H9 (cell line): ENCODE data around the gene MALRD1. TPM values are rescaled to one million over a fixed set of nuclear protein-coding genes. Genes with fewer than 3 reads are reported as not detected.

Source experiments
- DNase-seq: peaks from one replicate; pipeline ENCODE4 v3.0.0-alpha.2; 2017
- H2AFZ ChIP-seq: one replicate; pipeline ENCODE4 v1.6.1; 2013; ENCODE audit warnings: mild to moderate bottlenecking, low read length, control low read depth, moderate library complexity
- H2AK5ac ChIP-seq: 2 replicates; pipeline ENCODE4 v1.6.1; 2013; ENCODE audit warnings: low read length, control low read depth, mixed read lengths; ENCODE audit not compliant: insufficient read length
- H2BK120ac ChIP-seq: one replicate; pipeline ENCODE4 v1.6.1; 2013; ENCODE audit warnings: low read depth, mild to moderate bottlenecking, low read length, control low read depth, inconsistent platforms; ENCODE audit not compliant: poor library complexity, severe bottlenecking
- H2BK12ac ChIP-seq: 2 replicates; pipeline ENCODE4 v1.6.1; 2013; ENCODE audit warnings: low read length, control low read depth, mixed read lengths, low read depth; ENCODE audit not compliant: insufficient read length
- H2BK15ac ChIP-seq: 2 replicates; pipeline ENCODE4 v1.6.1; 2013; ENCODE audit warnings: low read depth, low read length, control low read depth
- H2BK20ac ChIP-seq: one replicate; pipeline ENCODE4 v1.6.1; 2013; ENCODE audit warnings: low read depth, mild to moderate bottlenecking, low read length, control low read depth, inconsistent platforms; ENCODE audit not compliant: poor library complexity, severe bottlenecking
- H2BK5ac ChIP-seq: 2 replicates; pipeline ENCODE4 v1.6.1; 2013; ENCODE audit warnings: low read length, control low read depth, mixed read lengths; ENCODE audit not compliant: insufficient read length
- H3K14ac ChIP-seq: 2 replicates; pipeline ENCODE4 v1.6.1; 2013; ENCODE audit warnings: low read length, control low read depth; ENCODE audit not compliant: insufficient read depth
- H3K18ac ChIP-seq: 2 replicates; pipeline ENCODE4 v1.6.1; 2013; ENCODE audit warnings: low read depth, mild to moderate bottlenecking, mixed read lengths, low read length, control low read depth; ENCODE audit not compliant: insufficient read length
- H3K23ac ChIP-seq: 2 replicates; pipeline ENCODE4 v1.6.1; 2013; ENCODE audit warnings: low read length, control low read depth, mixed read lengths, low read depth; ENCODE audit not compliant: insufficient read length
- H3K23me2 ChIP-seq: 2 replicates; pipeline ENCODE4 v1.6.1; 2013; ENCODE audit warnings: low read depth, mild to moderate bottlenecking, mixed read lengths, low read length, control low read depth; ENCODE audit not compliant: insufficient read length, poor library complexity, severe bottlenecking
- H3K27ac ChIP-seq: 2 replicates; pipeline ENCODE4 v1.5.1; 2013; ENCODE audit warnings: low read length, control low read depth, mixed read lengths, low read depth; ENCODE audit not compliant: insufficient read length
- H3K27me3 ChIP-seq: 2 replicates; pipeline ENCODE4 v1.6.1; 2013; ENCODE audit warnings: low read length, control low read depth, inconsistent platforms; ENCODE audit not compliant: insufficient read depth
- H3K4ac ChIP-seq: 2 replicates; pipeline ENCODE4 v1.6.1; 2013; ENCODE audit warnings: low read depth, mild to moderate bottlenecking, control low read depth, inconsistent platforms, low read length, moderate library complexity
- H3K4me1 ChIP-seq: 2 replicates; pipeline ENCODE4 v1.6.1; 2013; ENCODE audit warnings: low read length, control low read depth, inconsistent platforms; ENCODE audit not compliant: insufficient read depth
- H3K4me2 ChIP-seq: 2 replicates; pipeline ENCODE4 v1.6.1; 2013; ENCODE audit warnings: low read length, control low read depth, mixed read lengths; ENCODE audit not compliant: insufficient read length, insufficient read depth
- H3K56ac ChIP-seq: 2 replicates; pipeline ENCODE4 v1.6.1; 2013; ENCODE audit warnings: low read depth, mild to moderate bottlenecking, mixed read lengths, low read length, control low read depth; ENCODE audit not compliant: insufficient read length
- H3K79me1 ChIP-seq: 2 replicates; pipeline ENCODE4 v1.6.1; 2013; ENCODE audit warnings: low read depth, mild to moderate bottlenecking, moderate library complexity, low read length, control low read depth, inconsistent platforms; ENCODE audit not compliant: insufficient read depth, poor library complexity, severe bottlenecking
- H3K79me2 ChIP-seq: 2 replicates; pipeline ENCODE4 v1.6.1; 2013; ENCODE audit warnings: low read length, control low read depth, inconsistent platforms; ENCODE audit not compliant: insufficient read depth
- H3K9ac ChIP-seq: 2 replicates; pipeline ENCODE4 v1.6.1; 2013; ENCODE audit warnings: low read length, control low read depth, mixed read lengths; ENCODE audit not compliant: insufficient read length; ENCODE audit errors: extremely low read depth
- H3K9me3 ChIP-seq: one replicate; pipeline ENCODE4 v1.6.1; 2013; ENCODE audit warnings: low read depth, low read length, inconsistent platforms; ENCODE audit not compliant: control insufficient read depth
- H3T11ph ChIP-seq: one replicate; pipeline ENCODE4 v1.6.1; 2013; ENCODE audit warnings: mild to moderate bottlenecking, low read length, control low read depth, inconsistent platforms
- H4K20me1 ChIP-seq: one replicate; pipeline ENCODE4 v1.6.1; 2013; ENCODE audit not compliant: control insufficient read depth, insufficient read length, insufficient read depth
- H4K5ac ChIP-seq: 2 replicates; pipeline ENCODE4 v1.6.1; 2013; ENCODE audit warnings: low read depth, mild to moderate bottlenecking, mixed read lengths, low read length, control low read depth; ENCODE audit not compliant: insufficient read length
- H4K8ac ChIP-seq: replicated peaks from 2 replicates; pipeline ENCODE4 v1.6.1; 2013; ENCODE audit warnings: low read length, control low read depth, mixed read lengths, low read depth; ENCODE audit not compliant: insufficient read length
- H4K91ac ChIP-seq: 2 replicates; pipeline ENCODE4 v1.6.1; 2013; ENCODE audit warnings: low read depth, mild to moderate bottlenecking, moderate library complexity, mixed read lengths, low read length, control low read depth; ENCODE audit not compliant: insufficient read length
- H3K27ac Mint-ChIP-seq, 3 experiments: 2 replicates in 2 of 3; 3 replicates in 1 of 3; pipeline ENCODE4 v1.8.0; 2020 to 2021; ENCODE audit warnings: mixed read lengths in 3 of 3, mild to moderate bottlenecking in 1 of 3, moderate library complexity in 1 of 3
- H3K27me3 Mint-ChIP-seq: 2 replicates; pipeline ENCODE4 v1.8.0; 2021; ENCODE audit warnings: low read depth, mild to moderate bottlenecking, moderate library complexity, mixed read lengths
- H3K36me3 Mint-ChIP-seq, 3 experiments: 2 replicates in 2 of 3; 3 replicates in 1 of 3; pipeline ENCODE4 v1.8.0; 2020 to 2021; ENCODE audit warnings: low read depth in 3 of 3, mixed read lengths in 3 of 3; ENCODE audit not compliant: insufficient read depth in 1 of 3
- H3K4me1 Mint-ChIP-seq, 2 experiments: 2 replicates each; pipeline ENCODE4 v1.8.0; 2020; ENCODE audit warnings: mixed read lengths in 2 of 2
- H3K4me3 Mint-ChIP-seq, 2 experiments: 2 replicates in 1 of 2; 3 replicates in 1 of 2; pipeline ENCODE4 v1.8.0; 2020 to 2021; ENCODE audit warnings: mild to moderate bottlenecking in 2 of 2, mixed read lengths in 2 of 2, moderate library complexity in 1 of 2
- H3K9me3 Mint-ChIP-seq, 2 experiments: 2 replicates in 1 of 2; 3 replicates in 1 of 2; pipeline ENCODE4 v1.8.0; 2020; ENCODE audit warnings: mild to moderate bottlenecking in 2 of 2, mixed read lengths in 2 of 2, moderate library complexity in 1 of 2
- CTCF ChIP-seq: fragments of 200-600 bp; sonication (generic); conservative IDR thresholded peaks from 3 replicates; pipeline ENCODE4 v1.8.0; 2021; ENCODE audit warnings: antibody characterized with exemption, mild to moderate bottlenecking
- total RNA-seq: library from RNA; stranded (reverse); gene quantifications from 2 replicates; pipeline ENCODE4 v1.2.1, GENCODE V29; 2021

The MALRD1 gene
- total RNA-seq, 1 experiment from 2014 or later, result 0.20 TPM

DNA sequence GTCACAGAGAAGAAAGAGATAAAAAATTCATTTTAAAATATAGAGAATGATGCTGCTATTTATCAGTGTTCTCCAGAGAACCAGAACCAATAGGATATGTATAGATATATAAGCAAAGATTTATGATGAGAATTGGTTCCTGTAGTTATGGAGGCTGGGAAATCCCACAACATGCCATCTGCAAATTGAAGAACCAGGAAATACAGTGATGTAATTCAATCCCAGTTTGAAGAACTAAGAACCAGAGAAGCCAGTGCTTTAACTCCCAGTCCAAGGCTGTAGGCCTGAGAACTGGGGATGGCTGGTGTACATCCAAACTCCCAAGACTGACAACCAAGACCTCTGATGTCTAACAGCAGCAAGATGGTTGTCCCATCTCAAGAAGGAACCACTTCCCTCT, 574.7 kb downstream of the MALRD1 start:
- Histone ChIP-seq H3K79me2 (no peaks in the 10 kb centered on the region), H3K4me1 (no peaks in the 10 kb centered on the region), H2BK20ac (no peak overlapping the region), H2BK120ac (no peak overlapping the region), H3K9ac (no peak overlapping the region), H3K23ac (no peak overlapping the region), H2BK5ac (no peak overlapping the region), H2AFZ (no peak overlapping the region), H3K4me2 (no peak overlapping the region), H3K18ac (no peak overlapping the region), H2BK12ac (no peak overlapping the region), H2AK5ac (no peak overlapping the region), H4K8ac (no peak overlapping the region), H3K56ac (no peak overlapping the region), H4K5ac (no peak overlapping the region), H3K9me3 (no peaks in the 10 kb centered on the region), H3K14ac (no peak overlapping the region), H3T11ph (no peak overlapping the region), H4K91ac (no peak overlapping the region), H3K23me2 (no peaks in the 10 kb centered on the region), H4K20me1 (no peaks in the 10 kb centered on the region), H3K4ac (no peak overlapping the region), H3K27ac (no peak overlapping the region), H3K79me1 (no peaks in the 10 kb centered on the region), H2BK15ac (no peak overlapping the region), H3K27me3 (no peaks in the 10 kb centered on the region)
- no peak overlapping the region for H3K27ac Mint-ChIP-seq
- no peaks in the 10 kb centered on the region for H3K36me3 Mint-ChIP-seq
- TF ChIP-seq CTCF, result no peak
- peaks cover 0 to 4% of the 10 kb centered on the region in 2 experiments; a peak in 2 of 4 replicates for H3K4me1 Mint-ChIP-seq
- no peaks in the 10 kb centered on the region for H3K27me3 Mint-ChIP-seq
- H3K9me3 Mint-ChIP-seq, result no peaks in the 10 kb centered on the region
- H3K4me3 Mint-ChIP-seq, result no peak overlapping the region
- no peak for DNase-seq
